HG03060 (cell line): ENCODE data around the gene PCNX1.
"Not testable (repeated sequence)": the region's sequence is repeated elsewhere in the genome, so short reads cannot be mapped to it uniquely, and the experiment has no call there.

Experiments used
- ATAC-seq: cut with Tn5 transposase; IDR thresholded peaks from one replicate; pipeline ENCODE4 v1.9.1; 2021; ENCODE audit warnings: low read depth, moderate number of reproducible peaks; ENCODE audit not compliant: unreplicated experiment

PCNX1 gene

GRCh38 chr14:71004481-71004880 is 97.2 kb downstream of the PCNX1 start:
- no peak for ATAC-seq

GRCh38 chr14:71005076-71005475 is 97.8 kb downstream of the PCNX1 start:
- ATAC-seq = no peak

- ATAC-seq = no peak
Observed at GRCh38 chr14:71006200-71006563, 98.9 kb downstream of the PCNX1 start.

- ATAC-seq = no peak
Observed at GRCh38 chr14:71011479-71011878, 104.2 kb downstream of the PCNX1 start.

GRCh38 chr14:71012888-71013287 is 105.6 kb downstream of the PCNX1 start:
- ATAC-seq = no peak

GRCh38 chr14:71013551-71014192 is 106.4 kb downstream of the PCNX1 start:
- no peak for ATAC-seq

GRCh38 chr14:71019917-71020316 is 112.7 kb downstream of the PCNX1 start:
- ATAC-seq = not testable (repeated sequence)

GRCh38 chr14:71021347-71022011 is 114.2 kb downstream of the PCNX1 start:
- no peak for ATAC-seq

GRCh38 chr14:71022012-71022869 is 115.0 kb downstream of the PCNX1 start:
- ATAC-seq = no peak

- ATAC-seq = no peak
Observed at GRCh38 chr14:71022939-71023338, 115.7 kb downstream of the PCNX1 start.

- ATAC-seq = no peak
Observed at GRCh38 chr14:71029236-71029781, 122.0 kb downstream of the PCNX1 start.

- ATAC-seq = no peak
Observed at GRCh38 chr14:71031000-71031399, 123.7 kb downstream of the PCNX1 start.

GRCh38 chr14:71036433-71036832 is 129.2 kb downstream of the PCNX1 start:
- no peak for ATAC-seq

GRCh38 chr14:71048393-71048792 is 141.1 kb downstream of the PCNX1 start:
- no peak for ATAC-seq

GRCh38 chr14:71049435-71050133 is 142.3 kb downstream of the PCNX1 start:
- no peak for ATAC-seq

GRCh38 chr14:71050227-71050823 is 143.1 kb downstream of the PCNX1 start:
- no peak for ATAC-seq

- no peak for ATAC-seq
Observed at GRCh38 chr14:71054706-71055105, 147.4 kb downstream of the PCNX1 start.

- ATAC-seq = no peak
Observed at GRCh38 chr14:71056168-71056567, 148.9 kb downstream of the PCNX1 start.

GRCh38 chr14:71060274-71060673 is 153.0 kb downstream of the PCNX1 start:
- ATAC-seq = no peak

GRCh38 chr14:71060825-71061455 is 153.7 kb downstream of the PCNX1 start:
- no peak for ATAC-seq
